H9 (cell line): Measurements from ENCODE around the gene C19orf53. TPM values are rescaled to one million over a fixed set of nuclear protein-coding genes. Genes with fewer than 3 reads are reported as not detected.
A peak's percentile ranks its signal among the peaks of the same experiment; 100 is the strongest.

ENCODE experiments used
- DNase-seq: peaks from one replicate; pipeline ENCODE4 v3.0.0-alpha.2; 2017
- H2AFZ ChIP-seq: one replicate; pipeline ENCODE4 v1.6.1; 2013; ENCODE audit warnings: mild to moderate bottlenecking, low read length, control low read depth, moderate library complexity
- H2AK5ac ChIP-seq: 2 replicates; pipeline ENCODE4 v1.6.1; 2013; ENCODE audit warnings: low read length, control low read depth, mixed read lengths; ENCODE audit not compliant: insufficient read length
- H2BK120ac ChIP-seq: one replicate; pipeline ENCODE4 v1.6.1; 2013; ENCODE audit warnings: low read depth, mild to moderate bottlenecking, low read length, control low read depth, inconsistent platforms; ENCODE audit not compliant: poor library complexity, severe bottlenecking
- H2BK12ac ChIP-seq: 2 replicates; pipeline ENCODE4 v1.6.1; 2013; ENCODE audit warnings: low read length, control low read depth, mixed read lengths, low read depth; ENCODE audit not compliant: insufficient read length
- H2BK15ac ChIP-seq: 2 replicates; pipeline ENCODE4 v1.6.1; 2013; ENCODE audit warnings: low read depth, low read length, control low read depth
- H2BK20ac ChIP-seq: one replicate; pipeline ENCODE4 v1.6.1; 2013; ENCODE audit warnings: low read depth, mild to moderate bottlenecking, low read length, control low read depth, inconsistent platforms; ENCODE audit not compliant: poor library complexity, severe bottlenecking
- H2BK5ac ChIP-seq: 2 replicates; pipeline ENCODE4 v1.6.1; 2013; ENCODE audit warnings: low read length, control low read depth, mixed read lengths; ENCODE audit not compliant: insufficient read length
- H3K14ac ChIP-seq: 2 replicates; pipeline ENCODE4 v1.6.1; 2013; ENCODE audit warnings: low read length, control low read depth; ENCODE audit not compliant: insufficient read depth
- H3K18ac ChIP-seq: 2 replicates; pipeline ENCODE4 v1.6.1; 2013; ENCODE audit warnings: low read depth, mild to moderate bottlenecking, mixed read lengths, low read length, control low read depth; ENCODE audit not compliant: insufficient read length
- H3K23ac ChIP-seq: 2 replicates; pipeline ENCODE4 v1.6.1; 2013; ENCODE audit warnings: low read length, control low read depth, mixed read lengths, low read depth; ENCODE audit not compliant: insufficient read length
- H3K23me2 ChIP-seq: 2 replicates; pipeline ENCODE4 v1.6.1; 2013; ENCODE audit warnings: low read depth, mild to moderate bottlenecking, mixed read lengths, low read length, control low read depth; ENCODE audit not compliant: insufficient read length, poor library complexity, severe bottlenecking
- H3K27ac ChIP-seq: 2 replicates; pipeline ENCODE4 v1.5.1; 2013; ENCODE audit warnings: low read length, control low read depth, mixed read lengths, low read depth; ENCODE audit not compliant: insufficient read length
- H3K27me3 ChIP-seq: 2 replicates; pipeline ENCODE4 v1.6.1; 2013; ENCODE audit warnings: low read length, control low read depth, inconsistent platforms; ENCODE audit not compliant: insufficient read depth
- H3K4ac ChIP-seq: 2 replicates; pipeline ENCODE4 v1.6.1; 2013; ENCODE audit warnings: low read depth, mild to moderate bottlenecking, control low read depth, inconsistent platforms, low read length, moderate library complexity
- H3K4me1 ChIP-seq: 2 replicates; pipeline ENCODE4 v1.6.1; 2013; ENCODE audit warnings: low read length, control low read depth, inconsistent platforms; ENCODE audit not compliant: insufficient read depth
- H3K4me2 ChIP-seq: 2 replicates; pipeline ENCODE4 v1.6.1; 2013; ENCODE audit warnings: low read length, control low read depth, mixed read lengths; ENCODE audit not compliant: insufficient read length, insufficient read depth
- H3K56ac ChIP-seq: 2 replicates; pipeline ENCODE4 v1.6.1; 2013; ENCODE audit warnings: low read depth, mild to moderate bottlenecking, mixed read lengths, low read length, control low read depth; ENCODE audit not compliant: insufficient read length
- H3K79me1 ChIP-seq: 2 replicates; pipeline ENCODE4 v1.6.1; 2013; ENCODE audit warnings: low read depth, mild to moderate bottlenecking, moderate library complexity, low read length, control low read depth, inconsistent platforms; ENCODE audit not compliant: insufficient read depth, poor library complexity, severe bottlenecking
- H3K79me2 ChIP-seq: 2 replicates; pipeline ENCODE4 v1.6.1; 2013; ENCODE audit warnings: low read length, control low read depth, inconsistent platforms; ENCODE audit not compliant: insufficient read depth
- H3K9ac ChIP-seq: 2 replicates; pipeline ENCODE4 v1.6.1; 2013; ENCODE audit warnings: low read length, control low read depth, mixed read lengths; ENCODE audit not compliant: insufficient read length; ENCODE audit errors: extremely low read depth
- H3K9me3 ChIP-seq: one replicate; pipeline ENCODE4 v1.6.1; 2013; ENCODE audit warnings: low read depth, low read length, inconsistent platforms; ENCODE audit not compliant: control insufficient read depth
- H3T11ph ChIP-seq: one replicate; pipeline ENCODE4 v1.6.1; 2013; ENCODE audit warnings: mild to moderate bottlenecking, low read length, control low read depth, inconsistent platforms
- H4K20me1 ChIP-seq: one replicate; pipeline ENCODE4 v1.6.1; 2013; ENCODE audit not compliant: control insufficient read depth, insufficient read length, insufficient read depth
- H4K5ac ChIP-seq: 2 replicates; pipeline ENCODE4 v1.6.1; 2013; ENCODE audit warnings: low read depth, mild to moderate bottlenecking, mixed read lengths, low read length, control low read depth; ENCODE audit not compliant: insufficient read length
- H4K8ac ChIP-seq: replicated peaks from 2 replicates; pipeline ENCODE4 v1.6.1; 2013; ENCODE audit warnings: low read length, control low read depth, mixed read lengths, low read depth; ENCODE audit not compliant: insufficient read length
- H4K91ac ChIP-seq: 2 replicates; pipeline ENCODE4 v1.6.1; 2013; ENCODE audit warnings: low read depth, mild to moderate bottlenecking, moderate library complexity, mixed read lengths, low read length, control low read depth; ENCODE audit not compliant: insufficient read length
- H3K27ac Mint-ChIP-seq, 3 experiments: 2 replicates in 2 of 3; 3 replicates in 1 of 3; pipeline ENCODE4 v1.8.0; 2020 to 2021; ENCODE audit warnings: mixed read lengths in 3 of 3, mild to moderate bottlenecking in 1 of 3, moderate library complexity in 1 of 3
- H3K27me3 Mint-ChIP-seq: 2 replicates; pipeline ENCODE4 v1.8.0; 2021; ENCODE audit warnings: low read depth, mild to moderate bottlenecking, moderate library complexity, mixed read lengths
- H3K36me3 Mint-ChIP-seq, 3 experiments: 2 replicates in 2 of 3; 3 replicates in 1 of 3; pipeline ENCODE4 v1.8.0; 2020 to 2021; ENCODE audit warnings: low read depth in 3 of 3, mixed read lengths in 3 of 3; ENCODE audit not compliant: insufficient read depth in 1 of 3
- H3K4me1 Mint-ChIP-seq, 2 experiments: 2 replicates each; pipeline ENCODE4 v1.8.0; 2020; ENCODE audit warnings: mixed read lengths in 2 of 2
- H3K4me3 Mint-ChIP-seq, 2 experiments: 2 replicates in 1 of 2; 3 replicates in 1 of 2; pipeline ENCODE4 v1.8.0; 2020 to 2021; ENCODE audit warnings: mild to moderate bottlenecking in 2 of 2, mixed read lengths in 2 of 2, moderate library complexity in 1 of 2
- H3K9me3 Mint-ChIP-seq, 2 experiments: 2 replicates in 1 of 2; 3 replicates in 1 of 2; pipeline ENCODE4 v1.8.0; 2020; ENCODE audit warnings: mild to moderate bottlenecking in 2 of 2, mixed read lengths in 2 of 2, moderate library complexity in 1 of 2
- CTCF ChIP-seq: fragments of 200-600 bp; sonication (generic); conservative IDR thresholded peaks from 3 replicates; pipeline ENCODE4 v1.8.0; 2021; ENCODE audit warnings: antibody characterized with exemption, mild to moderate bottlenecking
- WGBS: extraction: QIAGEN DNeasy Blood & Tissue Kit; methylation state at CpG from one replicate; pipeline ENCODE4 v1.1.7; 2013; ENCODE audit warnings: missing lambda C conversion rate, low lambda C conversion rate, mixed read lengths; ENCODE audit not compliant: insufficient read length; ENCODE audit errors: extremely low coverage; 5-methylcytosine and 5-hydroxymethylcytosine counted together
- total RNA-seq: library from RNA; stranded (reverse); gene quantifications from 2 replicates; pipeline ENCODE4 v1.2.1, GENCODE V29; 2021

C19orf53 gene
- total RNA-seq, 1 experiment from 2014 or later = 129 TPM

- no peaks in the 10 kb centered on the region for H3K27me3 ChIP-seq
- no peak overlapping the region for H3K9ac ChIP-seq
- no peak overlapping the region for H3K4me2 ChIP-seq
- DNase-seq = peak; percentile 84
- no peak overlapping the region for H4K5ac ChIP-seq
- no peak overlapping the region for H3K4me3 Mint-ChIP-seq
- H3K14ac ChIP-seq = no peak overlapping the region
- H3K4me1 Mint-ChIP-seq = peaks cover 10 to 25% of the 10 kb centered on the region in 2 experiments
- H3K4me1 ChIP-seq = no peaks in the 10 kb centered on the region
- no peak overlapping the region for H2BK20ac ChIP-seq
- no peaks in the 10 kb centered on the region for H4K20me1 ChIP-seq
- no peaks in the 10 kb centered on the region for H3K23me2 ChIP-seq
- TF ChIP-seq CTCF = no peak
- no peak overlapping the region for H4K8ac ChIP-seq
- no peaks in the 10 kb centered on the region for H3K79me2 ChIP-seq
- H4K91ac ChIP-seq = no peak overlapping the region
- no peaks in the 10 kb centered on the region for H3K79me1 ChIP-seq
- no peak overlapping the region for H3K23ac ChIP-seq
- no peak overlapping the region for H2BK15ac ChIP-seq
- H2BK12ac ChIP-seq = no peak overlapping the region
- peaks cover 35 to 75% (median 62%) of the 10 kb centered on the region in 3 experiments for H3K36me3 Mint-ChIP-seq
- no peaks in the 10 kb centered on the region; the same call in 1 of the 2 replicates for H3K27me3 Mint-ChIP-seq
- H3K9me3 Mint-ChIP-seq = no peaks in the 10 kb centered on the region; a peak in 1 of 5 replicates
- no peak overlapping the region for H2AK5ac ChIP-seq
- no peaks in the 10 kb centered on the region for H3K9me3 ChIP-seq
- no peak overlapping the region for H3K27ac ChIP-seq
- H3K18ac ChIP-seq = no peak overlapping the region
- WGBS = no CpG with 5 or more reads among the region's 4 CpGs
- H3K27ac Mint-ChIP-seq = peak overlapping the region in 2 of 3 experiments; percentile 9 to 82; a peak in 2 of 7 replicates
- no peak overlapping the region for H3K56ac ChIP-seq
- H2AFZ ChIP-seq = no peak overlapping the region
- H2BK5ac ChIP-seq = no peak overlapping the region
- H3T11ph ChIP-seq = no peak overlapping the region
- H3K4ac ChIP-seq = no peak overlapping the region
- no peak overlapping the region for H2BK120ac ChIP-seq
These were observed 53.4 kb downstream of the C19orf53 start for GRCh38 chr19:13827656-13828055.

Other genes with a start within 250 kb of the C19orf53 start
- 17.2 and 19.5 TPM in 2 replicates for gene MRI1, start 9.9 kb upstream of the C19orf53 start, total RNA-seq
- 50.7 and 53.1 TPM in 2 replicates for gene ZSWIM4, start 21.0 kb downstream of the C19orf53 start, total RNA-seq
- gene NANOS3, start 102.7 kb downstream of the C19orf53 start, total RNA-seq = not detected in 2 replicates
- gene BRME1, start 131.7 kb downstream of the C19orf53 start, total RNA-seq = 4.7 and 6.7 TPM in 2 replicates
- 42.7 and 48.5 TPM in 2 replicates for gene CC2D1A, start 131.7 kb downstream of the C19orf53 start, total RNA-seq
- 0.68 TPM in 2 replicates for gene PODNL1, start 164.0 kb downstream of the C19orf53 start, total RNA-seq
- gene DCAF15, start 178.1 kb downstream of the C19orf53 start, total RNA-seq = 82.2 and 82.5 TPM in 2 replicates
- 19.2 and 21.4 TPM in 2 replicates for gene RFX1, start 231.9 kb downstream of the C19orf53 start, total RNA-seq